ENCODE results near the gene PLCD1. TPM values are rescaled to one million over a fixed set of nuclear protein-coding genes. Genes with fewer than 3 reads are reported as not detected.
"Not testable (repeated sequence)": the region's sequence is repeated elsewhere in the genome, so short reads cannot be mapped to it uniquely, and the experiment has no call there.

Gene PLCD1
- total RNA-seq, 2 experiments from 2014 or later = 7.7 to 10.4 TPM

- Histone ChIP-seq H4K20me1 (ENCODE audit: insufficient read depth, low read length) (no peaks in the 10 kb centered on the region), H3K9me3 (ENCODE audit: low read length) (no peaks in the 10 kb centered on the region), H2AFZ (ENCODE audit: low read length) (no peak overlapping the region), H3K4me3 (ENCODE audit: low read depth, low read length, poor library complexity, severe bottlenecking) (no peak overlapping the region), H3K4me2 (ENCODE audit: low read length) (no peak overlapping the region), H3K36me3 (ENCODE audit: insufficient read depth, low read length) (no peaks in the 10 kb centered on the region), H3K79me2 (ENCODE audit: insufficient read depth, low read depth, low read length) (no peaks in the 10 kb centered on the region), H3K27ac (ENCODE audit: low read depth, low read length, poor library complexity, severe bottlenecking) (no peak overlapping the region), H3K4me1 (ENCODE audit: insufficient read depth, low read length, poor library complexity, severe bottlenecking) (no peaks in the 10 kb centered on the region), H3K9me2 (ENCODE audit: insufficient read depth, low read length) (no peaks in the 10 kb centered on the region)
- TF ChIP-seq CTCF (conservative IDR thresholded peaks at IDR 0.05; ENCODE audit: low read length) = no peak
- TF ChIP-seq EZH2phosphoT487 (IDR thresholded peaks at IDR 0.05; ENCODE audit: borderline replicate concordance, low read depth, low read length) = no peak
- DNase-seq (ENCODE audit: low spot score) = no peak
- ChIA-PET CTCF (ENCODE audit: unreplicated experiment) (no interaction called here), POLR2A (no interaction called here)
- intact Hi-C loops (cut with micrococcal nuclease; ENCODE audit: unreplicated experiment) = no loop called here
- BruUV-seq (replicated peaks) = no TSS peak
Observed at GRCh38 chr3:38067508-38068233, 38.2 kb upstream of the PLCD1 start.

- BruUV-seq (replicated peaks); H3K79me2 ChIP-seq (ENCODE audit: insufficient read depth, low read depth, low read length); POLR2A ChIA-PET: not testable (repeated sequence)
Observed at GRCh38 chr3:38064453-38064852, 35.0 kb upstream of the PLCD1 start.

GRCh38 chr3:38062809-38063208 lies 33.4 kb upstream of the PLCD1 start:
- H3K4me3 ChIP-seq (ENCODE audit: low read depth, low read length, poor library complexity, severe bottlenecking) = no peak overlapping the region
- H3K27ac ChIP-seq (ENCODE audit: low read depth, low read length, poor library complexity, severe bottlenecking) = no peak overlapping the region
- no peaks in the 10 kb centered on the region for H3K9me2 ChIP-seq (ENCODE audit: insufficient read depth, low read length)
- no TSS peak for BruUV-seq (replicated peaks)
- TF ChIP-seq CTCF (conservative IDR thresholded peaks at IDR 0.05; ENCODE audit: low read length) (no peak), EZH2phosphoT487 (IDR thresholded peaks at IDR 0.05; ENCODE audit: borderline replicate concordance, low read depth, low read length) (no peak)
- intact Hi-C loops (cut with micrococcal nuclease; ENCODE audit: unreplicated experiment) = no loop called here
- no peaks in the 10 kb centered on the region for H4K20me1 ChIP-seq (ENCODE audit: insufficient read depth, low read length)
- ChIA-PET POLR2A (no interaction called here), CTCF (ENCODE audit: unreplicated experiment) (no interaction called here)
- no peak overlapping the region for H3K4me2 ChIP-seq (ENCODE audit: low read length)
- no peaks in the 10 kb centered on the region for H3K36me3 ChIP-seq (ENCODE audit: insufficient read depth, low read length)
- H3K4me1 ChIP-seq (ENCODE audit: insufficient read depth, low read length, poor library complexity, severe bottlenecking) = no peaks in the 10 kb centered on the region
- H3K79me2 ChIP-seq (ENCODE audit: insufficient read depth, low read depth, low read length) = no peaks in the 10 kb centered on the region
- H2AFZ ChIP-seq (ENCODE audit: low read length) = no peak overlapping the region
- no peaks in the 10 kb centered on the region for H3K9me3 ChIP-seq (ENCODE audit: low read length)
- no peak for DNase-seq (ENCODE audit: low spot score)

More at GRCh38 chr3:38064453-38064852, 35.0 kb upstream of the PLCD1 start:
- H4K20me1 ChIP-seq (ENCODE audit: insufficient read depth, low read length); H2AFZ ChIP-seq (ENCODE audit: low read length); H3K4me3 ChIP-seq (ENCODE audit: low read depth, low read length, poor library complexity, severe bottlenecking); intact Hi-C loops (cut with micrococcal nuclease; ENCODE audit: unreplicated experiment); DNase-seq (ENCODE audit: low spot score); H3K9me2 ChIP-seq (ENCODE audit: insufficient read depth, low read length); CTCF ChIA-PET (ENCODE audit: unreplicated experiment); H3K4me1 ChIP-seq (ENCODE audit: insufficient read depth, low read length, poor library complexity, severe bottlenecking); H3K4me2 ChIP-seq (ENCODE audit: low read length); H3K9me3 ChIP-seq (ENCODE audit: low read length); H3K36me3 ChIP-seq (ENCODE audit: insufficient read depth, low read length); H3K27ac ChIP-seq (ENCODE audit: low read depth, low read length, poor library complexity, severe bottlenecking): not testable (repeated sequence)

Measured in OCI-LY7 (cell line).